ENCODE data around the gene FLNB. TPM values are rescaled to one million over a fixed set of nuclear protein-coding genes. Genes with fewer than 3 reads are reported as not detected.
A peak's percentile ranks its signal among the peaks of the same experiment; 100 is the strongest.

The FLNB gene
- total and polyA plus RNA-seq, 2 of the 13 experiments (the other 11 are each of a cell fraction or from before 2014, with no cell fraction given), result 106 to 130 TPM

GRCh38 chr3:58071480-58071971 lies 63.3 kb downstream of the FLNB start (continued):
- TF ChIP-seq ZNF224 (CRISPR knock-in tag; IDR thresholded peaks at IDR 0.05), result 0 out of 2 replicates have a peak, but pooled peaks have one; percentile 51
- no peak for TF ChIP-seq ZNF431 (CRISPR knock-in tag; IDR thresholded peaks at IDR 0.05; ENCODE audit: borderline replicate concordance, low read depth)
- no peak for TF ChIP-seq BCL6 (CRISPR knock-in tag; IDR thresholded peaks at IDR 0.05)
- no peak for TF ChIP-seq ZNF468 (CRISPR knock-in tag; IDR thresholded peaks at IDR 0.05)
- TF ChIP-seq RFXANK (CRISPR knock-in tag; IDR thresholded peaks at IDR 0.05), result no peak
- TF ChIP-seq DRAP1 (CRISPR knock-in tag; IDR thresholded peaks at IDR 0.05), result peak; percentile 10; the same call in 1 of the 2 replicates
- TF ChIP-seq HHEX (CRISPR knock-in tag; IDR thresholded peaks at IDR 0.05), result no peak
- TF ChIP-seq MAFF (IDR thresholded peaks at IDR 0.05; ENCODE audit: low read depth, low read length), result no peak
- no peak for TF ChIP-seq HMG20B (CRISPR knock-in tag; conservative IDR thresholded peaks at IDR 0.05)
- TF ChIP-seq ZNF605 (CRISPR knock-in tag; IDR thresholded peaks at IDR 0.05), result peak; percentile 79; the same call in 1 of the 2 replicates
- TF ChIP-seq SAP130 (CRISPR knock-in tag; IDR thresholded peaks at IDR 0.05; ENCODE audit: low read depth), result peak; percentile 89
- no peak for TF ChIP-seq ZNF546 (CRISPR knock-in tag; conservative IDR thresholded peaks at IDR 0.05)
- TF ChIP-seq RXRA (CRISPR knock-in tag; IDR thresholded peaks at IDR 0.05), result peak; percentile 83; the same call in 1 of the 2 replicates
- no peak for TF ChIP-seq SIN3A (IDR thresholded peaks at IDR 0.05; ENCODE audit: borderline replicate concordance, low read depth, low read length)
- TF ChIP-seq ZNF644 (CRISPR knock-in tag; IDR thresholded peaks at IDR 0.05; ENCODE audit: low read depth), result peak; percentile 76
- TF ChIP-seq TCF12 (IDR thresholded peaks at IDR 0.05), result no peak
- no peak for TF ChIP-seq TCF12 (CRISPR knock-in tag; IDR thresholded peaks at IDR 0.05)
- no peak for TF ChIP-seq FOXJ3 (CRISPR knock-in tag; IDR thresholded peaks at IDR 0.05; ENCODE audit: borderline replicate concordance)
- TF ChIP-seq ZNF580 (CRISPR knock-in tag; IDR thresholded peaks at IDR 0.05; ENCODE audit: borderline replicate concordance, low read depth), result peak; percentile 40; the same call in 1 of the 2 replicates
- peak; percentile 76 for TF ChIP-seq IRF2 (CRISPR knock-in tag; IDR thresholded peaks at IDR 0.05)
- TF ChIP-seq ZBTB10 (CRISPR knock-in tag; IDR thresholded peaks at IDR 0.05; ENCODE audit: borderline replicate concordance), result no peak
- peak; percentile 67; the same call in 1 of the 2 replicates for TF ChIP-seq MYC (CRISPR knock-in tag; IDR thresholded peaks at IDR 0.05; ENCODE audit: borderline replicate concordance)
- no peak for TF ChIP-seq SYNCRIP (IDR thresholded peaks at IDR 0.05; ENCODE audit: insufficient read depth, low read depth, low read length)
- peak; percentile 68; the same call in 1 of the 2 replicates for TF ChIP-seq MXD3 (CRISPR knock-in tag; IDR thresholded peaks at IDR 0.05)
- no peak for TF ChIP-seq CREBL2 (CRISPR knock-in tag; IDR thresholded peaks at IDR 0.05; ENCODE audit: borderline replicate concordance)
- TF ChIP-seq FOSL1 (CRISPR knock-in tag; IDR thresholded peaks at IDR 0.05; ENCODE audit: borderline replicate concordance), result no peak
- 0 out of 2 replicates have a peak, but pooled peaks have one; percentile 12 for TF ChIP-seq ZNF205 (CRISPR knock-in tag; IDR thresholded peaks at IDR 0.05)
- TF ChIP-seq ZNF274 (CRISPR knock-in tag; IDR thresholded peaks at IDR 0.05), result no peak
- no peak for TF ChIP-seq ZNF367 (CRISPR knock-in tag; IDR thresholded peaks at IDR 0.05; ENCODE audit: borderline replicate concordance)
- no peak for TF ChIP-seq FLYWCH1 (CRISPR knock-in tag; IDR thresholded peaks at IDR 0.05)
